Breast epithelium (tissue), 4 donors: ENCODE data around the gene DSCAM. TPM values are rescaled to one million over a fixed set of nuclear protein-coding genes. Genes with fewer than 3 reads are reported as not detected.

Experiments used
- DNase-seq, 2 donors: peaks; one replicate each; pipeline ENCODE4 v3.0.0-alpha.2; 2019; ENCODE audit warnings: low spot score in 2 of 2
- H3K27ac ChIP-seq, 2 donors: fragments of 200-600 bp; sonication (generic) in 1 of 2; one replicate each; pipeline ENCODE4 v1.5.1; 2016 to 2019; ENCODE audit warnings: mild to moderate bottlenecking in 1 of 2
- H3K27me3 ChIP-seq, 2 donors: fragments of 200-600 bp; sonication (generic) in 1 of 2; one replicate each; pipeline versions ENCODE4 v1.5.1 to v1.6.0; 2017 to 2019; ENCODE audit warnings: control low read depth in 1 of 2, mild to moderate bottlenecking in 1 of 2
- H3K36me3 ChIP-seq: fragments of 200-600 bp; one replicate; pipeline ENCODE4 v1.5.1; 2019
- H3K4me1 ChIP-seq, 2 donors: fragments of 200-600 bp; sonication (generic); one replicate each; pipeline ENCODE4 v1.5.1; 2016 to 2019; ENCODE audit warnings: control low read depth in 1 of 2
- H3K4me3 ChIP-seq, 3 donors: fragments of 200-600 bp; sonication (generic); 1 replicate in 2 of 3; 2 replicates in 1 of 3; pipeline ENCODE4 v1.5.1; 2016 to 2019; ENCODE audit warnings: mild to moderate bottlenecking in 3 of 3, moderate library complexity in 2 of 3
- H3K9me3 ChIP-seq, 2 donors: fragments of 200-600 bp; sonication (generic) in 1 of 2; one replicate each; pipeline ENCODE4 v1.5.1; 2016 to 2019; ENCODE audit warnings: control low read depth in 1 of 2
- CTCF ChIP-seq, 3 donors: fragments of 450-650 bp; IDR thresholded peaks; one replicate each; pipeline ENCODE4 v1.5.1; 2016 to 2017; ENCODE audit warnings: antibody characterized with exemption in 3 of 3, mild to moderate bottlenecking in 3 of 3, moderate library complexity in 3 of 3
- POLR2A ChIP-seq: fragments of 450-650 bp; IDR thresholded peaks from one replicate; pipeline ENCODE4 v1.6.1; 2016; ENCODE audit warnings: antibody characterized with exemption, mild to moderate bottlenecking, moderate library complexity
- POLR2AphosphoS5 ChIP-seq, 3 donors: sonication (generic); formaldehyde crosslinking; IDR thresholded peaks; one replicate each; pipeline ENCODE4 v1.6.1; 2017; ENCODE audit warnings: antibody characterized with exemption in 3 of 3
- intact Hi-C: fragments of 100-400 bp; cut with DNase I; formaldehyde crosslinking; loops from one replicate; pipeline ENCODE4 v1.15.1; 2023; ENCODE audit warnings: low total_unique reads
- total RNA-seq, 3 donors: library from RNA; depleted of rRNA; stranded (reverse); fragments of >200 nt; gene quantifications; one replicate each; pipeline ENCODE4 v1.1.0, GENCODE V29; 2016

The DSCAM gene
- total RNA-seq, 3 donors from 2014 or later = 0.33 to 0.44 TPM; not detected in 1

GRCh38 chr21:40372506-40372905 is 474.5 kb downstream of the DSCAM start:
- Histone ChIP-seq H3K4me1 (no peaks in the 10 kb centered on the region), H3K36me3 (no peaks in the 10 kb centered on the region), H3K9me3 (no peaks in the 10 kb centered on the region), H3K27me3 (no peaks in the 10 kb centered on the region), H3K27ac (no peak overlapping the region), H3K4me3 (no peak overlapping the region)
- intact Hi-C loops = no loop called here
- TF ChIP-seq POLR2AphosphoS5 (IDR thresholded peaks at IDR 0.05) (no peak), CTCF (IDR thresholded peaks at IDR 0.05) (no peak), POLR2A (no peak)
- DNase-seq = no peak

- intact Hi-C loops = no loop called here
- H3K27me3 ChIP-seq = no peaks in the 10 kb centered on the region
- no peaks in the 10 kb centered on the region for H3K36me3 ChIP-seq
- TF ChIP-seq POLR2A (no peak), CTCF (IDR thresholded peaks at IDR 0.05) (no peak), POLR2AphosphoS5 (IDR thresholded peaks at IDR 0.05) (no peak)
- no peak overlapping the region for H3K27ac ChIP-seq
- no peaks in the 10 kb centered on the region for H3K9me3 ChIP-seq
- no peak for DNase-seq
- H3K4me3 ChIP-seq = no peak overlapping the region
- no peaks in the 10 kb centered on the region for H3K4me1 ChIP-seq
These were observed 475.6 kb downstream of the DSCAM start for GRCh38 chr21:40371329-40371728.

GRCh38 chr21:40356644-40357043 is 490.3 kb downstream of the DSCAM start:
- no peak for DNase-seq
- Histone ChIP-seq H3K27ac (no peak overlapping the region), H3K9me3 (no peaks in the 10 kb centered on the region), H3K27me3 (no peaks in the 10 kb centered on the region), H3K36me3 (no peaks in the 10 kb centered on the region), H3K4me1 (no peaks in the 10 kb centered on the region), H3K4me3 (no peak overlapping the region)
- intact Hi-C loops = no loop called here
- TF ChIP-seq POLR2AphosphoS5 (IDR thresholded peaks at IDR 0.05) (no peak), CTCF (IDR thresholded peaks at IDR 0.05) (no peak), POLR2A (no peak)

GRCh38 chr21:40355076-40355475 is 491.9 kb downstream of the DSCAM start:
- no peak for DNase-seq
- Histone ChIP-seq H3K36me3 (no peaks in the 10 kb centered on the region), H3K27me3 (no peaks in the 10 kb centered on the region), H3K9me3 (no peaks in the 10 kb centered on the region), H3K27ac (no peak overlapping the region), H3K4me3 (no peak overlapping the region), H3K4me1 (no peaks in the 10 kb centered on the region)
- TF ChIP-seq POLR2A = no peak
- TF ChIP-seq POLR2AphosphoS5 (IDR thresholded peaks at IDR 0.05) = no peak
- no peak for TF ChIP-seq CTCF (IDR thresholded peaks at IDR 0.05)
- intact Hi-C loops = no loop called here

GRCh38 chr21:40351006-40351405 is 496.0 kb downstream of the DSCAM start:
- TF ChIP-seq CTCF (IDR thresholded peaks at IDR 0.05) = no peak
- no peak for TF ChIP-seq POLR2AphosphoS5 (IDR thresholded peaks at IDR 0.05)
- TF ChIP-seq POLR2A = no peak
- no peaks in the 10 kb centered on the region for H3K27me3 ChIP-seq
- no peaks in the 10 kb centered on the region for H3K9me3 ChIP-seq
- no peaks in the 10 kb centered on the region for H3K36me3 ChIP-seq
- H3K27ac ChIP-seq = no peak overlapping the region
- DNase-seq = no peak
- H3K4me3 ChIP-seq = no peak overlapping the region
- H3K4me1 ChIP-seq = no peaks in the 10 kb centered on the region
- intact Hi-C loops = no loop called here
